Kidney epithelial cell (primary cell): ENCODE results near the gene GCKR. TPM values are rescaled to one million over a fixed set of nuclear protein-coding genes. Genes with fewer than 3 reads are reported as not detected.

Experiments used
- DNase-seq: peaks from one replicate; pipeline ENCODE4 v3.0.0-alpha.2; 2010; ENCODE audit warnings: low read depth
- H3K27me3 ChIP-seq: 2 replicates; pipeline ENCODE4 v1.6.0; 2011; ENCODE audit warnings: low read length; ENCODE audit not compliant: control insufficient read depth, insufficient read depth
- H3K36me3 ChIP-seq: 2 replicates; pipeline ENCODE4 v1.5.1; 2011; ENCODE audit warnings: low read length; ENCODE audit not compliant: control insufficient read depth, insufficient read depth
- H3K4me3 ChIP-seq: 2 replicates; pipeline ENCODE4 v1.5.1; 2011; ENCODE audit warnings: low read depth, mild to moderate bottlenecking, control low read depth, low read length
- total RNA-seq: library from RNA; depleted of rRNA; stranded (reverse); fragments of >200 nt; gene quantifications from 2 replicates; pipeline ENCODE4 v1.2.3, GENCODE V29; 2015
- TF ChIP-seq, protein P1 (sequence below): IDR thresholded peaks from 2 replicates; pipeline ENCODE4 v1.5.1; 2011; ENCODE audit warnings: mild to moderate bottlenecking, moderate library complexity, low read length, control low read depth, inconsistent platforms; ENCODE audit not compliant: insufficient read depth, poor library complexity, severe bottlenecking

The GCKR gene
- total RNA-seq, 1 donor from 2014 or later: 0.88 TPM

DNA sequence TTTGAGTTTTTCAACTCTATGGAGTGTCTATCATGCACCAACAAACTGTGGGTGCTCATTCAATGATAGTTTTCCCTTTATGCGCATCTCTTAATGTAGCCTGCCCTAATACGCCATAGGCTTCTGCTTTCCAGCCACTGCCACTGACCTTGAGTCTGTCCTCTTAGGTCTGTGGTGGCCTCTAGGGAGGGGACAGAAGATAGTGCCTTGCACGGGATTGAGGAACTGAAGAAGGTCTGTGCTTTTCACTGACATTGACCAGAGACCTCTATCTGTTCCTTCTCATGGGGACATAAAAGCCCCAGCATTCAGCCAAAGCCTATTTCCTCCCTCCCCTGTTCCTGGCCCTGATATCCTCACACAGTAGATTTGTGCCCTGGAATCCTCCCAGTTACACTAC is 2.3 kb downstream of the GCKR start:
- no peaks in the 10 kb centered on the region for H3K27me3 ChIP-seq
- no peak for DNase-seq
- TF ChIP-seq, protein P1, sequence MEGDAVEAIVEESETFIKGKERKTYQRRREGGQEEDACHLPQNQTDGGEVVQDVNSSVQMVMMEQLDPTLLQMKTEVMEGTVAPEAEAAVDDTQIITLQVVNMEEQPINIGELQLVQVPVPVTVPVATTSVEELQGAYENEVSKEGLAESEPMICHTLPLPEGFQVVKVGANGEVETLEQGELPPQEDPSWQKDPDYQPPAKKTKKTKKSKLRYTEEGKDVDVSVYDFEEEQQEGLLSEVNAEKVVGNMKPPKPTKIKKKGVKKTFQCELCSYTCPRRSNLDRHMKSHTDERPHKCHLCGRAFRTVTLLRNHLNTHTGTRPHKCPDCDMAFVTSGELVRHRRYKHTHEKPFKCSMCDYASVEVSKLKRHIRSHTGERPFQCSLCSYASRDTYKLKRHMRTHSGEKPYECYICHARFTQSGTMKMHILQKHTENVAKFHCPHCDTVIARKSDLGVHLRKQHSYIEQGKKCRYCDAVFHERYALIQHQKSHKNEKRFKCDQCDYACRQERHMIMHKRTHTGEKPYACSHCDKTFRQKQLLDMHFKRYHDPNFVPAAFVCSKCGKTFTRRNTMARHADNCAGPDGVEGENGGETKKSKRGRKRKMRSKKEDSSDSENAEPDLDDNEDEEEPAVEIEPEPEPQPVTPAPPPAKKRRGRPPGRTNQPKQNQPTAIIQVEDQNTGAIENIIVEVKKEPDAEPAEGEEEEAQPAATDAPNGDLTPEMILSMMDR: no peak
- H3K36me3 ChIP-seq: no peaks in the 10 kb centered on the region
- no peak overlapping the region for H3K4me3 ChIP-seq

DNA sequence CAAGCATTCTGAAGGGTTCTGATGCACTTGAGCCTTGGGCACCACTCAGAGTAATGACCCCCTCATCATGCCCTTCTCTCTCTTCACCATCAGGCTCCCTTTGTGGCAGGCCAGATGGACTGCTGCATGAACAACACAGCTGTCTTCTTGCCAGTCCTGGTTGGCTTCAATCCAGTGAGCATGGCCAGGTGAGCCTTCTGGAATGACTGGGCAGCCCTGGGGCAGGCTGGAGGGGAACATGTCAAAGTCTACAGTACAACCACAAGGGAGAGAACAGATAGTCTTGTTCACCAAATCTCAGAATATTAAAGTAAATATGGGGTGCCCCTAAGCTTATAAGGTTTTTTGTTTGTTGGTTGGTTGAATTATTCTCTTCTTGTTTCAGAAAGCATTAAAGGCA is 4.4 kb downstream of the GCKR start:
- TF ChIP-seq, protein P1: no peak
- DNase-seq: no peak
- Histone ChIP-seq H3K4me3 (no peak overlapping the region), H3K36me3 (no peaks in the 10 kb centered on the region), H3K27me3 (no peaks in the 10 kb centered on the region)

DNA sequence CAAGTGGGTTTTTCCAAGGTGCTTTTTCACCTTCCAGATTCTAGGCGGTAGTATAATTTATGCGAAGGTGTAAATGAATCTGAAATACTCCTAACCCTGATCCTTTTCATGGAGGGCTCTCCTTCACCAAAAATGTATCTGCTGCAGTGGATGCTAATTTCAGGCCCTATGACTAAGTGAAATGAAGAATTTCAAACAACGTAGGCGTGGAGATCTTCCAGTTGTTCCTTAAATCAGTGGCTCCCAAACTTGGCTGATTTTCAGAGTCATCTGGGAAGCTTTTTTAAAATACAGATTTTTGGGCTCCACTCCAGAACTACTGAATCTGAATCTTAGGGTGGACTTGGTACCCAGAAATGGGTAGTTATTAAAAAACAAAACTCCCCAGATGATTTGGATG is 5.5 kb downstream of the GCKR start:
- Histone ChIP-seq H3K27me3 (no peaks in the 10 kb centered on the region), H3K36me3 (no peaks in the 10 kb centered on the region), H3K4me3 (no peak overlapping the region)
- DNase-seq: no peak
- TF ChIP-seq, protein P1: no peak

DNA sequence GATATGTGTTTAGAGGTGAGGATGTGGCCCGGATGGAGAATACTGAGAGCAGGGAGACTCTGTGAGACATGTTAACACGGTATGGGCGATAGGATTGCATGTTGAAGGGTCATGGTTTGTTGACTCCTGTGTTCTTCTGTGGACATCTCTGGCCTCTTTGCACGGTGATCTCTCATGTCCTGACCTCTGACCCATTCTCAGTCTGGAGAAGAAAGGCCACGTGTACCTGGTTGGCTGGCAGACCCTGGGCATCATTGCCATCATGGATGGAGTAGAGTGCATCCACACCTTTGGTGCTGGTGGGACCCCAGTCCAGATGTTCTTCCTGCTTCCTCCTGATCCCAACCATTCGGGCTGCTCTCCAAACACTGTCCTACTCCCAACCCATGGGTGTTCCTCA is 9.9 kb downstream of the GCKR start:
- no peak overlapping the region for H3K4me3 ChIP-seq
- no peaks in the 10 kb centered on the region for H3K27me3 ChIP-seq
- TF ChIP-seq, protein P1: no peak
- DNase-seq: no peak
- H3K36me3 ChIP-seq: no peaks in the 10 kb centered on the region

DNA sequence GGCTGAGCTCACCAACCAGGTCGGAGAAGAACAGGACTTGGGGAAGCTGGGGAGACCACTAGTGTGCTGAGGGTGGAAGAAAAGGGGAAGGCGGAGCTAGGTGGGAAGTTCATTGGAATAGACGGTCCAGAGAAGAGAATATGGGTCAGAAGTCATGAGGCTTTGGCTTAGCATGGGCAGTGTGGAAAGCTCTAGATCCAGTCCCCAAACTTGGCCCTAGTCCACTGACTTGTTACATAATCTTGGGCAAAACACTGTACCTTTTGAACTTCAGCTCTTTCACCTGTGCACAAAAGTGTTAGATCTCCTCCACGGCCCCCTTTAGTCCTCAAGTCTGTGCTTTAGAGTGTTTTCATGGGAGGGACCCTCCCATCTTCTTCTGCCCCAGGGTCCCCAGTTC is 10.7 kb downstream of the GCKR start:
- no peak overlapping the region for H3K4me3 ChIP-seq
- TF ChIP-seq, protein P1: no peak
- DNase-seq: no peak

DNA sequence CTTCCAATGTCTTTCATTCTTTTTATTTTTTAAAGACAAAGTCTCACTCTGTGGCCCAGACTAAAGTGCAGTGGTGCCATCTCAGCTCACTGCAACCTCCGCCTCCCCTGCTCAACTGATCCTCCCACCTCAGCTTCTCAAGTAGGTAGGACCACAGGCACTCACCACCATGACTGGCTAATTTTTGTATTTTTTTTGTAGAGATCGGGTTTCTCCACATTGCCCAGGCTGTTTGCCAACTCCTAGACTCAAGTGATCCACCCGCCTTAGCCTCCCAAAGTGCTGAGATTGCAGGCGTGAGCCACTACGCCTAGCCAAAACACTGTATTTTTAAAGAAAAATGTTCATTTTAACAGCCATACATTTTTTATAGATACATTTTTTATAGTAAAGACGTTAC is 12.7 kb downstream of the GCKR start:
- Histone ChIP-seq H3K27me3 (no peaks in the 10 kb centered on the region), H3K36me3 (no peaks in the 10 kb centered on the region), H3K4me3 (no peak overlapping the region)
- TF ChIP-seq, protein P1: no peak
- DNase-seq: no peak

More for the DNA sequence above, 10.7 kb downstream of the GCKR start:
- H3K27me3 ChIP-seq: no peaks in the 10 kb centered on the region
- H3K36me3 ChIP-seq: no peaks in the 10 kb centered on the region
